Mucosa of descending colon (tissue), 3 donors: ENCODE measurements around the gene SEMA6D. TPM values are rescaled to one million over a fixed set of nuclear protein-coding genes. Genes with fewer than 3 reads are reported as not detected.

ENCODE experiments used
- ATAC-seq: fragments of 200-7000 bp; cut with Tn5 transposase; one replicate; pipeline ENCODE4 v1.9.1; 2020; ENCODE audit warnings: mild to moderate bottlenecking, moderate library complexity
- DNase-seq, 3 donors: peaks; one replicate each; pipeline ENCODE4 v3.0.0-alpha.2; 2020
- H3K36me3 ChIP-seq: fragments of 200-600 bp; one replicate; pipeline ENCODE4 v1.8.0; 2021; ENCODE audit warnings: low read depth, mild to moderate bottlenecking
- H3K4me1 ChIP-seq: fragments of 200-600 bp; one replicate; pipeline ENCODE4 v1.8.0; 2021; ENCODE audit warnings: low read depth, mild to moderate bottlenecking
- H3K4me3 ChIP-seq: fragments of 200-600 bp; one replicate; pipeline ENCODE4 v1.8.0; 2021; ENCODE audit warnings: mild to moderate bottlenecking
- H3K9me3 ChIP-seq: fragments of 200-600 bp; one replicate; pipeline ENCODE4 v1.8.0; 2021; ENCODE audit warnings: mild to moderate bottlenecking
- intact Hi-C, 2 donors: fragments of 100-400 bp; cut with DNase I in 1 of 2; cut with micrococcal nuclease in 1 of 2; formaldehyde crosslinking; loops; one replicate each; pipeline versions ENCODE4 v1.11.0 to v1.11.1; 2022; cut with DNase I, micrococcal nuclease
- total RNA-seq, 3 donors: library from RNA; stranded (reverse); fragmentation: NEBNext Ultra II Directional in 2 of 3; extraction: Animal tissue kit (Norgen Biotek cat#: 25700) in 2 of 3; gene quantifications; one replicate each; pipeline versions ENCODE4 v1.2.1 to v1.2.4, GENCODE V29; 2021 to 2023
- TF ChIP-seq, protein P1 (sequence below): fragments of 200-600 bp; IDR thresholded peaks from one replicate; pipeline ENCODE4 v1.8.0; 2022; ENCODE audit warnings: antibody characterized with exemption, mild to moderate bottlenecking
- donor health status: DM: no; HTN: no; CAD: no; lungs with moderate emphysema.
- donor health status: DM: no; HTN: no; CAD: no.
- donor health status: DM: no; HTN: yes; CAD: no.

SEMA6D gene
- total RNA-seq, 3 donors from 2014 or later, result 43.3 to 77.2 (median 48.3) TPM

DNA sequence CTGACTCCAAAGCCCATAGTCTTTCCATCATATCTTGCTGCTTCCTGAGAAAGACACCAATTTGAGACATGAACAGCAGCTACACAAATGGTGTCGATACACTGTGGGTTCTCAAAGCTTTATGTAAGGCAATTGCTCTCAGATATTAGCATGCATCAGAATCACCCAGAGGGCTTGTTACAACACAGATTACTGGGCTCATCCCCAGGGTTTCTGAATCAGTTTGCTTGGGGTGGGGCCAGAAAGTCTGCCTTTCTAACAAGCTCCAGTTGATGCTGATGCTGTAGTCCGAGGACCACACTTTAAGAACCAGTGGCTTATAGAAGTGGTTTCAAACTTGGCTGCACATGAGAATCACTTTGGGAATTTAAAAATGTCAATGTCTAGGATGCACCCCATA lies 86.5 kb downstream of the SEMA6D start:
- Histone ChIP-seq H3K9me3 (no peaks in the 10 kb centered on the region), H3K4me3 (no peak overlapping the region), H3K36me3 (no peaks in the 10 kb centered on the region), H3K4me1 (no peaks in the 10 kb centered on the region)
- ATAC-seq (no peak), DNase-seq (no peak)
- TF ChIP-seq, protein P1, sequence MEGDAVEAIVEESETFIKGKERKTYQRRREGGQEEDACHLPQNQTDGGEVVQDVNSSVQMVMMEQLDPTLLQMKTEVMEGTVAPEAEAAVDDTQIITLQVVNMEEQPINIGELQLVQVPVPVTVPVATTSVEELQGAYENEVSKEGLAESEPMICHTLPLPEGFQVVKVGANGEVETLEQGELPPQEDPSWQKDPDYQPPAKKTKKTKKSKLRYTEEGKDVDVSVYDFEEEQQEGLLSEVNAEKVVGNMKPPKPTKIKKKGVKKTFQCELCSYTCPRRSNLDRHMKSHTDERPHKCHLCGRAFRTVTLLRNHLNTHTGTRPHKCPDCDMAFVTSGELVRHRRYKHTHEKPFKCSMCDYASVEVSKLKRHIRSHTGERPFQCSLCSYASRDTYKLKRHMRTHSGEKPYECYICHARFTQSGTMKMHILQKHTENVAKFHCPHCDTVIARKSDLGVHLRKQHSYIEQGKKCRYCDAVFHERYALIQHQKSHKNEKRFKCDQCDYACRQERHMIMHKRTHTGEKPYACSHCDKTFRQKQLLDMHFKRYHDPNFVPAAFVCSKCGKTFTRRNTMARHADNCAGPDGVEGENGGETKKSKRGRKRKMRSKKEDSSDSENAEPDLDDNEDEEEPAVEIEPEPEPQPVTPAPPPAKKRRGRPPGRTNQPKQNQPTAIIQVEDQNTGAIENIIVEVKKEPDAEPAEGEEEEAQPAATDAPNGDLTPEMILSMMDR, result no peak
- intact Hi-C loops, result no loop called here

DNA sequence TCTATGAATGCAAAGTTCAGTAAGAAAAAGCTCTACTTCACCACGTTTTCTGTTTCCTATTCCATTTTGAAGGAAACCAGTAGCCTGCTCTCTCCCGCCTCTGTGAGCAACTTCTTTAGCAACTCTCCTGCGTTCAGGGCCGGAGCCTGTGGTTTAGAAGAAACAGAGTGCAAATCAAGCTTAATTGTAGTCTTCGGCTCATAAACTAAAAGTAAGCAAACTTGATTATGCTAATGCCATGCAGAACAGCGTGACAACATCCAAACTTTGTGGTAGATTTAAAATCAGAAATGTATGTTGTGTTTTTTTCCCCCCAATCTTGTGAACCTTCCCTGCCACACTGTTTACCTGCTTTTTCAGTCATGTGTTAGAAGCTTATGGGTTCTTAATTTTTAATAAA lies 87.4 kb downstream of the SEMA6D start:
- Histone ChIP-seq H3K4me1 (no peaks in the 10 kb centered on the region), H3K36me3 (no peaks in the 10 kb centered on the region), H3K9me3 (no peaks in the 10 kb centered on the region), H3K4me3 (no peak overlapping the region)
- intact Hi-C loops, result no loop called here
- no peak for DNase-seq
- ATAC-seq, result no peak
- TF ChIP-seq, protein P1, result no peak

DNA sequence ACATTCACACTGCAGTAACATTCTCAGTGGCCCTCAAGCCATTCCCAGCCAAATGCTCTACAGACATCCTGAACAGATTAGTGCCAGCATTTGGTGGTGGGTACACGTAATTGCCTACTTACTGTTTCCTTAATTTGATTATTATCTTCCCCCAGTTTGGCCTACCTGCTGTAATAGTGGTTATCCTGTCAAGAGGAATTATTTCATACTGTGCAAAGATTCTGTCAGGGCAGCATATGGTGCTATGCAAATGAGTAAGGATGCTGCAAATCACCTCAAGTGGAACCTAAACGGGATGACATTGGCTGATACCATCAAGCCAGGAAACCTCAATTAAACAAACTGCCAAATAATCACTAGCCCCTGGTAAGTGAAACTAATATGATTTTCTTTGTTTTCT lies 88.7 kb downstream of the SEMA6D start:
- intact Hi-C loops, result no loop called here
- H3K36me3 ChIP-seq, result no peaks in the 10 kb centered on the region
- ATAC-seq (no peak), DNase-seq (no peak)
- no peaks in the 10 kb centered on the region for H3K4me1 ChIP-seq
- no peaks in the 10 kb centered on the region for H3K9me3 ChIP-seq
- TF ChIP-seq, protein P1, result no peak
- H3K4me3 ChIP-seq, result no peak overlapping the region

DNA sequence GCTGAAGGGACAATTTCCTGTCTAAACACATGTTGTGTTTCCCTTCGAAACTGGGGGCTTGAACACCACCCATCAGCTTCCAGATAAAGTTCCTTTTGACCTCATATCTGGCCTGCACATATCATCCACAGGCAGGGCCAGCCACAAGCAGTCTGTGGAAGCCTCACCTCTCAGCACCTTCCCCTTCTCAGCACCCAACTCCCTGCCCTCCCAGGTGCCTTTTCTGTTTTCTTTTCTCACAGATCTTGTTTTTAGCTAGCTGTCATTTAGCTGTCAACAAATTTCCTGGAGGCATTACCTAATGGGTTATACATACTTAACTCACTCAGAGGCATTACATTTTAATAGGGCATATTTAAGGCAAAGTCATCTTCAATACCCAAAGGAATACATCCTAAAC lies 93.9 kb downstream of the SEMA6D start:
- no peak for DNase-seq
- TF ChIP-seq, protein P1, result no peak
- H3K4me3 ChIP-seq, result no peak overlapping the region
- no peaks in the 10 kb centered on the region for H3K4me1 ChIP-seq
- no peaks in the 10 kb centered on the region for H3K36me3 ChIP-seq
- intact Hi-C loops, result no loop called here
- ATAC-seq, result no peak
- no peaks in the 10 kb centered on the region for H3K9me3 ChIP-seq

DNA sequence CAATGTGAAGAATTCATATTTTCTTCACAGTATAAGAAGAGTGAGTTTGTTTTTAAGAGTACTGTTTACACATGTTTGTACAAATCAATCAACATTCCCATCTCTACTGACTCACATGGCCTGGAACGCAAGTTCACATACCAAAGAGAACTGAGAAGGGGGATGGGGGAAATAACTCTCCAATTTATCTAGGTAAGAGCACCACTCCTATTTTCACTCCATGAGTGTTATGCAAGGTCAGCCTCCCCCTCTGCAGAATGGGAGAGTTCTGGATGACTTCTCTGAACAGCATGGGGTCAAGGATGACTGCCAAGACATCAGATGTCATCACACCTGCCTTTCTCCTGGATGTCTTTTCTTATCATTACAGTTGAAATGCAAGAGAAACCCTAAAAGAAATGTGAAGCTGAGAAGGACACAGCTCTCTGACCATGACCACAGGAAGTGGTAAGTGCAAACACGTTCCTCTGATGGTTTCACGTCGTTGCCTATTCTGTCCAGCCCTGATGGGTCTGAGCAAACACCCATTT lies 95.2 kb downstream of the SEMA6D start:
- Histone ChIP-seq H3K4me1 (no peaks in the 10 kb centered on the region), H3K4me3 (no peak overlapping the region), H3K36me3 (no peaks in the 10 kb centered on the region), H3K9me3 (no peaks in the 10 kb centered on the region)
- DNase-seq, result no peak
- ATAC-seq, result no peak
- intact Hi-C loops, result no loop called here
- TF ChIP-seq, protein P1, result no peak

DNA sequence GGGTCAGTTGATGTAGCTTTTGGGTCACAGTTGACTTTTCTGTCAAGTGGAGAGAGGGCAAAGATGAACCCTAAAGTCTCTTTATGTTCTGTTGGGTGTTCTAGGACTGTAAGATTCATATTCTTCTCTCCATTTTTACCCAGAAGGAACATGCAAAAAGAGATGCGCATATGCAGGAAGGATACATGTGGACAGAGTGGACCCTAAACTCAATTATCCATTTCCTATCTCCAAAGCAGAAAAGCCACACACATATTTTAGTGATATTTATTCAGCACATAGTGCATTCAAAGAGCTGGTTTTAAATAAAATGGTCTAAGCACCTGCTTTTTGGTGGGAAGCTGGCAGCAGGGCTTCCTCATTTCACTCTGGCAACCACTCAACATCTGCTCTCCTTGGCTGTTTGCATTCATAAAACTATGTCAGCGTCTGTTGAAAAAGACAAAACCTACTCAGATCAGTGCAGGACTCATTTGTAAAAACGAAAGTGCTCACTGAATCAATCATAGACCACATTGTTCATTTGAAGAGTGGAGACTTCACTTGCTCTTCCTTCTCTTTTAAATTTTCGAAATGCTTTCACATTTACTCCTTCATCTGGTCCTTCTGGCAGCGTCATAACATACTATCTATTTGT lies 96.6 kb downstream of the SEMA6D start:
- TF ChIP-seq, protein P1, result no peak
- H3K4me3 ChIP-seq, result no peak overlapping the region
- H3K36me3 ChIP-seq, result no peaks in the 10 kb centered on the region
- intact Hi-C loops, result no loop called here
- no peaks in the 10 kb centered on the region for H3K4me1 ChIP-seq
- DNase-seq, result no peak
- no peak for ATAC-seq
- no peaks in the 10 kb centered on the region for H3K9me3 ChIP-seq
